NCI-H526 (cell line): ENCODE data around the gene FOXB2.

Source experiments
- DNase-seq, 2 experiments: peaks; one replicate each; lab custom pipeline; 2025; lab: John Stamatoyannopoulos, UW

The FOXB2 gene

DNA sequence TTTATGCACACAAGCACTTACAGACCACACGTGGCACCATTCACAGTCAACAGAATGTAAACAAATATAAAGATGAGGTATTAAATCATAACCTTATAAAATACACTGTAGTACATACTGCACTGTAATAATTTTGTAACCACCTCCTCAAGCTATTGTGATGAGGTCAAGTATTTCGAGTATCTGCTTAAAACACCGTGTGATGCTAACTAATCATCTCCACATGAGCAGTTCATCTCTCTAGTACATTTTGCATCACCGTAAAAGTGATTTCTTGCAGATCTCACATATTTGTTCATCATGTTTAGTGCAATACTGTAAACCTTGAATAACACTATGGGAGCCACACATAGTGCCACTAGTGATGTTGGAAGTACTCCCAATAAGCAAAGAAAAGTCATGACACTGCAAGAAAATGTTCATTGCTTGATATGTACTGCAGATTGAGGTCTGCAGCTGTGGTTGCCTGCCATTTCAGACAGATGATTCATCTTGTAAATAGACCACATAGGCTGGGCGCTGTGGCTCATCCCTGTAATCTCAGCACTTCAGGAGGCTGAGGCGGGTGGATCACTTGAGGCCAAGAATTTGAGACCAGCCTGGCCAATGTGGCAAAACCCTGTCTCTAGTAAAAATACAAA lies 44.3 kb downstream of the FOXB2 start:
- no peak for DNase-seq

DNA sequence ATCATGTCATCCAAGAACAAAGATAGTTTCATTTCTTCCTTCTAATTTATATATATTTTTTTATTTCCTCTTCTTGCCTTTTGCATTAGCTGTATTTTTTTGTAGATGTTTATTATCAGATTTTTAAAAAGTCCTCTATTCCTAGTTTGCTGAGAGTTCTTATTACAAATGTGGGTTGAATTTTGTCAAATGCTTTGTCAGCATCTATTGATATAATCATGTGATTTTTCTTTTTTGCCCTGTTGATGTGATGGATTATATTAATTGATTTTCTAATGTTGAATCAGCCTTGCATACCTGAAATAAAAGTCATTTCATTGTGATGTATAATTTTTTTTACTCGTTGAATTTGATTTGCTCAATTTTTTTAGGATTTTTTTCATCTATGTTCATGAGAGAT lies 46.9 kb downstream of the FOXB2 start:
- DNase-seq: no peak
